ENCODE results near the gene VSIR.

DNA sequence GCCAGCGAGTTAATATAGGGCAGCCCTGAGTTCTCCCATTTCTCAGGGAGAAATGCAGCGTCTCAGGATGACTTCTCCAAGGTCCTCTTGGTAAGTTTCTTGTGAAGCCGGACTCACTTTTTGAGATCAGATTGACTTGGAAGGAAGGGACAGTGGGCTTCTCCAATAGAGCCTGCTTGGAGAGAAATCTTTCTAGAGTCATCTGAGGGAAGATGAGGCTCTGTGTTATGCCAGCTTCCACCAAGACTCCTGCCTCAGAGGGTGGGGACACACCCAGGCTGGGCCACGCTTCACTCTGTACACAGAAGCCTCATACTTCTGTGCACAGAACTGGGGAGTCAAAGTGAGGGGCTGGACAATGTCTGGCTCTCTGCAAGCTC lies 59.3 kb downstream of the VSIR start:
- no peak for TF ChIP-seq EZH2 (IDR thresholded peaks at IDR 0.05; ENCODE audit: low read depth)
- TF ChIP-seq, protein P1, sequence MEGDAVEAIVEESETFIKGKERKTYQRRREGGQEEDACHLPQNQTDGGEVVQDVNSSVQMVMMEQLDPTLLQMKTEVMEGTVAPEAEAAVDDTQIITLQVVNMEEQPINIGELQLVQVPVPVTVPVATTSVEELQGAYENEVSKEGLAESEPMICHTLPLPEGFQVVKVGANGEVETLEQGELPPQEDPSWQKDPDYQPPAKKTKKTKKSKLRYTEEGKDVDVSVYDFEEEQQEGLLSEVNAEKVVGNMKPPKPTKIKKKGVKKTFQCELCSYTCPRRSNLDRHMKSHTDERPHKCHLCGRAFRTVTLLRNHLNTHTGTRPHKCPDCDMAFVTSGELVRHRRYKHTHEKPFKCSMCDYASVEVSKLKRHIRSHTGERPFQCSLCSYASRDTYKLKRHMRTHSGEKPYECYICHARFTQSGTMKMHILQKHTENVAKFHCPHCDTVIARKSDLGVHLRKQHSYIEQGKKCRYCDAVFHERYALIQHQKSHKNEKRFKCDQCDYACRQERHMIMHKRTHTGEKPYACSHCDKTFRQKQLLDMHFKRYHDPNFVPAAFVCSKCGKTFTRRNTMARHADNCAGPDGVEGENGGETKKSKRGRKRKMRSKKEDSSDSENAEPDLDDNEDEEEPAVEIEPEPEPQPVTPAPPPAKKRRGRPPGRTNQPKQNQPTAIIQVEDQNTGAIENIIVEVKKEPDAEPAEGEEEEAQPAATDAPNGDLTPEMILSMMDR (conservative IDR thresholded peaks at IDR 0.05), result no peak

Data from PC-9 (cell line).